SK-N-SH (cell line): ENCODE measurements around the gene ACTN2.

Experiments
- EP300 ChIP-seq, 2 experiments: IDR thresholded peaks; 2 replicates each; pipeline versions ENCODE4 v1.4.0 to v1.6.1; 2012; ENCODE audit warnings: borderline replicate concordance in 1 of 2, low read depth in 1 of 2, low read length in 1 of 2
- TF ChIP-seq, protein P1 (sequence below): fragments of 200-600 bp; sonication (generic); IDR thresholded peaks from 2 replicates; pipeline ENCODE4 v1.6.1; 2017; ENCODE audit warnings: antibody characterized with exemption, mild to moderate bottlenecking, moderate library complexity

DNA sequence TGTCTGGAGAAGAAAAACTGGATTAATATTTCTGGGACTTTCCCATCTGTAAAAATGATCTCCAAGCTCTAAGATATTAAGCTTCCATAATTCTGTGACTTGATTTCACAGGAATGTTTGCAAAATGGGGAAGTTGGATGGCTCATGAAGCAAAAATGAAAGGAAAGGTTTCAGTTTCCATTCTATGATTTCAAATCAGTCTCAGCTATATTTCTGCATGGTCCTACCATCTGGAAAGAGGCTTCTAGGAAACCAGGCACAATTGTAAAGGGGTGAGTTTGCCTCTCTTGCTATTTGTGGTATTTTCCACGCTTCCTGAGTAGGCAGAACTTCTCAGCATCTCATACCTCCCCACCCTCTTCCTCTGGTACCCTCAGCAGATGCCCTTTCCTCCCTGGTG is 22.4 kb upstream of the ACTN2 start:
- no peak for TF ChIP-seq EP300 (IDR thresholded peaks at IDR 0.05; ENCODE audit: borderline replicate concordance in 1 of 2, low read depth in 1 of 2, low read length in 1 of 2)
- TF ChIP-seq, protein P1, sequence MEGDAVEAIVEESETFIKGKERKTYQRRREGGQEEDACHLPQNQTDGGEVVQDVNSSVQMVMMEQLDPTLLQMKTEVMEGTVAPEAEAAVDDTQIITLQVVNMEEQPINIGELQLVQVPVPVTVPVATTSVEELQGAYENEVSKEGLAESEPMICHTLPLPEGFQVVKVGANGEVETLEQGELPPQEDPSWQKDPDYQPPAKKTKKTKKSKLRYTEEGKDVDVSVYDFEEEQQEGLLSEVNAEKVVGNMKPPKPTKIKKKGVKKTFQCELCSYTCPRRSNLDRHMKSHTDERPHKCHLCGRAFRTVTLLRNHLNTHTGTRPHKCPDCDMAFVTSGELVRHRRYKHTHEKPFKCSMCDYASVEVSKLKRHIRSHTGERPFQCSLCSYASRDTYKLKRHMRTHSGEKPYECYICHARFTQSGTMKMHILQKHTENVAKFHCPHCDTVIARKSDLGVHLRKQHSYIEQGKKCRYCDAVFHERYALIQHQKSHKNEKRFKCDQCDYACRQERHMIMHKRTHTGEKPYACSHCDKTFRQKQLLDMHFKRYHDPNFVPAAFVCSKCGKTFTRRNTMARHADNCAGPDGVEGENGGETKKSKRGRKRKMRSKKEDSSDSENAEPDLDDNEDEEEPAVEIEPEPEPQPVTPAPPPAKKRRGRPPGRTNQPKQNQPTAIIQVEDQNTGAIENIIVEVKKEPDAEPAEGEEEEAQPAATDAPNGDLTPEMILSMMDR = no peak
